Measurements from ENCODE around the gene NDUFB10.

The NDUFB10 gene

DNA sequence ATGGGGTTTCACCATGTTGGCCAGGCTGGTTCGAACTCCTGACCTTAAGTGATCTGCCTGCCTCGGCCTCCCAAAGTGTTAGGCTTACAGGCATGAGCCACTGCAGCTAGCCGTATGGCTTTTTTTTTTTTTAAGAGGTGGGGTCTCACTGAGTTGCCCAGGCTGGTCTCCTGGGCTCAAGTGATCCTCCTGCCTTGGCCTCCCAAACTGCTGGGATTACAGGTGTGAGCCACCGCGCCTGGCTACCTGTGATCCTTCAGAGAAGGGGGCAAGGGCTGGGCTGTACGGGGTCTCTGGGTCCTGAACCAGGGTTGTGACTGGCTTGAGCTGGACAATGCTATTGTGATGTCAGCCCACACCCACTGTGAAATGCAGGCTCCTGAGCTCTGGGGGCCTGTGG lies 7.1 kb downstream of the NDUFB10 start, which contains the start of gene RNF151:
Gene RNF151 (plus strand): TSS at position 397 of the 400 bp plus-strand sequence. CDS start 26 bp downstream, outside the sequence.
- no peak for DNase-seq (ENCODE audit: low read depth in 2 of 3, low spot score in 1 of 3)

DNA sequence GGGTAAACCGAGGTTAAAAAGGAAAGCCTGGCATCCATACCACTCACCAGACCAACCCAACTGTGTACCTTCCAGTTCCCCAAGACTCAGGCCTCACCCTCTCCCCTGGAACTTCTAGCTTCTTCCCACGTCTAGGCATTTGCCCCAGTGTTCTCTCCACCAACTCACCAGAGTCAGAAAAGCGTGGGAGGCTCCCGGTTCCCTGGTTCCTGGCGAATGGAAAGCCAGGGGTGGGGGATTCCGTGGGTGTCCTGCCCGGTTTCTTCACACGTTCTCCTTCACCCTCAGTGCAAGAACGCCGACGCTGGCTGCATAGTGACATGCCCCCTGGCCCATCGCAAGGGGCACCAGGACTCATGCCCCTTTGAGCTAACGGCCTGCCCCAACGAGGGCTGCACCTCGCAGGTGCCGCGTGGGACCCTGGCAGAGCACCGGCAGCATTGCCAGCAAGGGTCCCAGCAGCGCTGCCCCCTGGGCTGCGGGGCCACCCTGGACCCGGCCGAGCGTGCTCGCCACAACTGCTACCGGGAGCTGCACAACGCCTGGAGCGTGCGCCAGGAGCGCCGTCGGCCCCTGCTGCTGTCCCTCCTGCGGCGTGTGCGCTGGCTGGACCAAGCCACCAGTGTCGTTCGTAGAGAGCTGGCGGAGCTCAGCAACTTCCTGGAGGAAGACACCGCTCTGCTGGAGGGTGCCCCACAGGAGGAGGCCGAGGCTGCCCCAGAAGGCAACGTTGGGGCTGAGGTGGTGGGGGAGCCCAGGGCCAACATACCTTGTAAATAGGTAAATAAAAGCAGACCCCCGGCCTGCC lies 9.0 kb downstream of the NDUFB10 start:
- DNase-seq (ENCODE audit: low read depth in 2 of 3, low spot score in 1 of 3), result no peak

DNA sequence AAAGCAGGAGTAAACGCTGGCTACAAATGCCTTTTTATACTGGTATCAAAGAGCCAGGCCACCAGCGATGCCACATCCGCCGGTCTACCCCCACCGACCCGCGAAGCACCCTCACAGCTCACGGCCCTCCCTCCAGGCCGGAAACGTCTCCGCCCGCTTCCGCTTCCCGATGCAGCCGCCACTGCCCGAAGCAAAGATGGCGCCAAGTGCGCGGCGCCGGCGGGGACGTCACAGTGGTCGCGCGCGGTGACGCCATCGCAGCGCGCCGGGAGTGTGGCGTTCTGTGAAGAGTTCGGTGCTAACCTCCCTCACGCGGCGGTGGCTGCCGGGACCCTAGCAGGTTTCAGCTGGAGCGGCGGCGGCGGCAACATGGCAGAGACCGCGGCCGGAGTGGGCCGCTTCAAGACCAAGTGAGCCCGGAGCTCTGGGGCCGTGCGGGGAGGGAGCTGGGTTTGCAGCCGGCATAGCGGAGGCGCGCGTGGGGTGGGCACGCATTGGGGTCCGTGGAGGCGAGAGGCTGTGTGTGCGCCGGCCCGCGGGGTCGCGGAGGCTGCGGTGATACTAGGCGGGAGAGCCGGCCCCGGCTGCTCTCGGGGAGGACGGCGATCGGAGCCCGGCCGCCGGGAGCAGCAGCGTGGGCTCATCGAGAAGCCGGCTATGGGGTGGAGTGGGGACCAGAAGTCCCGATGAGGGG lies 12.6 kb downstream of the NDUFB10 start, which contains the start of gene TBL3:
Gene TBL3 (plus strand): TSS at position 258 of the 694 bp plus-strand sequence. CDS start 112 bp downstream, at position 370.
- peak; percentile 95 to 97 (median 96) for DNase-seq (ENCODE audit: low read depth in 2 of 3, low spot score in 1 of 3)

- DNase-seq (ENCODE audit: low read depth in 2 of 3, low spot score in 1 of 3), result no peak
Measured at GRCh38 chr16:1972490-1972877, 13.1 kb downstream of the NDUFB10 start.

DNA sequence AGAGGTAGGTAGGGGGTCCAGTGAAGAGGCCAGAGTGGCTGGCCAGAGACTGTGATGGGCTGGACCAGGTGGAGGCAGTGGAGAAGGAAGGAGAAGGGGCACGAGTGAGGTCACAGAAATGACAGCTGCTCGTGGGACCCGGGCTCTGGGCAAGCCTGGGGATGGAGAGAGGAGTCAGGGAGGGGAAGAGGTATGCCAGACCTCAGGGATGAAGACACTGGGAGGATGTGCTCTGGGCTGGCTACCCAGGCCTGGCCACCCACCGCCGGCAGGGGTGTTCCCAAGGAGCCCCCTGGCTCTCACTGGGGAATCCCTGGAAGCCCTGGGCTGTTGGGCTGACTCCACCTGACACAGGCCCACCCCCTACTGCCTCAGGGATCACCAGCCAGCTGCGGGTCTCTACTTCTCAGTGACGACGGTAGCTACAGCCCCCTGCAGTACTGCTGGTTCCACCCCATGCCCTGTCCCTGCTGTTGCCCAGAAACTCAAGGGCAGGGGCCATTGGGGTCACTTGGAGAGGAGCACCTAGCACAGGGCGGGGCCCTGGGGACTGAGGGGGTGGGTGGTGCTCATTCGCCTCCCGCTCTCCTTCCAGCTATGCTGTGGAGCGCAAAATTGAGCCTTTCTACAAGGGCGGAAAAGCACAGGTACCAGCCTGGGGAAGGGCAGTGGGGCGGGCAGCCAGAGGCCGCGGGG lies 14.3 kb downstream of the NDUFB10 start:
- DNase-seq (ENCODE audit: low read depth in 2 of 3, low spot score in 1 of 3), result no peak

GRCh38 chr16:1974157-1975070 lies 15.1 kb downstream of the NDUFB10 start:
- DNase-seq (ENCODE audit: low read depth in 2 of 3, low spot score in 1 of 3), result no peak

GRCh38 chr16:1975432-1976215 lies 16.3 kb downstream of the NDUFB10 start:
- DNase-seq (ENCODE audit: low read depth in 2 of 3, low spot score in 1 of 3), result no peak

DNA sequence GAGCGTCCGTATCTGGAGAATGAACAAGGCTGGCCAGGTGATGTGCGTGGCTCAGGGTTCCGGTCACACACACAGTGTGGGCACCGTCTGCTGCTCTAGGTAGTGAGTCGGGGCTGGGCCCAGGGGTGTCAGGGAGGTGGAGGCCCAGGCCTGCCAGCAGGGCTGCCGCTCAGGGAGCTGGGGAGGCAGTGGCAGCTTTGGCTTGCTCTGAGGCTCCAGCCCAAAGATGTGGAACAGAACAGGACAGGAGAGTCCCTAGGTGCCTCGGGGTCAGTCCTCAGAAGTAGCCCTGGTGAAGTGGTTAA lies 16.8 kb downstream of the NDUFB10 start:
- no peak for DNase-seq (ENCODE audit: low read depth in 2 of 3, low spot score in 1 of 3)

- no peak for DNase-seq (ENCODE audit: low read depth in 2 of 3, low spot score in 1 of 3)
Measured at GRCh38 chr16:1976951-1977874, 17.9 kb downstream of the NDUFB10 start.

DNA sequence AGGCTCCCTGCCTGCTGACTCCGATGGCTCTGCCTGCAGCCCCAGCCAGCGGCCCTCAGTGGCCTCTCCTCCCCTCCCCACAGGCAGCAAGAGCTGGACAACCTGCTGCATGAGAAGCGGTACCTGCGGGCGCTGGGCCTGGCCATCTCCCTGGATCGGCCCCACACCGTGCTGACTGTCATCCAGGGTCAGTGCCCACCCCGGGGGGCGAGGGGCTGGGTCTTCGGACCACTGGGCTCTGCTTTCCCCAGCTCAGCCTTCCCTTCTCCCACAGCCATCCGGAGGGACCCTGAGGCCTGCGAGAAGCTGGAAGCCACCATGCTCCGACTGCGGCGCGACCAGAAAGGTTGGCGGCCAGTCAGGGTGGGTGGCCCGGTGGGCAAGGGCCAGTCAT lies 18.5 kb downstream of the NDUFB10 start:
- DNase-seq (ENCODE audit: low read depth in 2 of 3, low spot score in 1 of 3), result no peak

DNA sequence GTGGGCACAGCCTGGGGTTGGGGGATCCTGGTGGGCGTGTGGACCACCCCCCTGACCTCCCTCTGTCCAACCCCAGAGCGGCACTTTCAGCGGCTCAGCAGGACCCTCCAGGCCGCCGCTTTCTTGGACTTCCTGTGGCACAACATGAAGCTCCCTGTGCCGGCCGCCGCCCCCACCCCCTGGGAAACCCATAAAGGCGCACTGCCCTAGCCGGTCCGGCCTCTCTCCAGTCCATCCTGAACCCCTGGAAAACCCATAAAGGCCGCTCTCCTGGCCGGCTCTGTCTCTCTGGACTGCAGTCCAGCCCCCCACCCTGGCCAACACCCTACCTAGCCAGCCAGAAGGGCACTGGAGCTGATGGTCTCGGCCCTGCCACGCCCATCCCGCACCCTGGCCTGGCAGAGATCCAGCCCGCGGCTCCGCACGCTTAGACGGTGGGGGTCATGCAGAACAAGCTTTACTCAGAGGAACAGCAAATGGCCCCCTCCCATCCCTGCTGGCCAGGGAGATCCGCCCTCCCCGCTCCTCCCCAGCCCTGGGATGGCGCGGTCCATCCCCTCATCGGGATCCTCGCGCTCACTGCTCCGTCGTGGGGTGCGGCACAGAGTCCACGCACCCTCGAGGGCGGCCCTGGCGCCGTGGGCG lies 19.3 kb downstream of the NDUFB10 start:
- no peak for DNase-seq (ENCODE audit: low read depth in 2 of 3, low spot score in 1 of 3)

GRCh38 chr16:1979271-1980029 lies 20.1 kb downstream of the NDUFB10 start:
- no peak for DNase-seq (ENCODE audit: low read depth in 2 of 3, low spot score in 1 of 3)

- no peak for DNase-seq (ENCODE audit: low read depth in 2 of 3, low spot score in 1 of 3)
Measured at GRCh38 chr16:1980030-1980769, 20.9 kb downstream of the NDUFB10 start.

DNA sequence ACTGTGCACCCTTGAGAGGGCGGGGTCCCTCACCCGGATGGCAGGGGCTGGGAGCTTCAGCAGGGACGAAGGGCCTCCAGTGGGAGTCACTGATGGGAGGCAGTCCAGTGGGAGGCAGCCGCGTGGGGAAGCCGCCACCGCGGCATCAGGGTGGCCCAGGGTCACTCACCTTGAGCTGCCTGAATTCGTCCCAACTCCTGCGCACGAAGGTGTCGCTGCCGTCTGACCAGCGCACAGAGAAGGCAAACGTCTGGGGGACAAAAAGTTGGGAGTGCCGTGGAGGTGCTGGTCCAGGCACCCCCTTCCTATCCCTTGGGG lies 21.4 kb downstream of the NDUFB10 start:
- no peak for DNase-seq (ENCODE audit: low read depth in 2 of 3, low spot score in 1 of 3)

DNA sequence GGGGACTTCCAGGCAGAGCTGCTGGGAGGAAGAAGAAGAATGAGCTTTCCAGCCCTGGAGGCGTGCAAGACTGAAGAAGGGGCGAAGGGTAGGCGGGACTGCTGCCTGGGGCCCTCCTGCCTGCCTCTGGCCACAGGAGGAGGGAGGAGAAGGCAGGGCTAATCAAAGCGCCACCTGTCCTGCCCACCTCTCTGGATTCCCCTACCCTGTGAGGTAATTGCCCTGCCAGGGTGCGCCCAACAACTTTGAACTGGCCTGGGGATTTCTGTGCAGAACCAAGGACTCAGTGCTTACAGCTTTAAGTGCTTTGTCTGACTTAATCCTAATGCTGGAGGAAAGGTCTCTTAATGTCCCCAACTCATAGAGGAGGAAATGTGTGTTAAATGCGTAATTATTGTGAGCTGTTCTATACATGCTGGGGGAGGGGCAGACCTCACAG lies 22.1 kb downstream of the NDUFB10 start, which contains the start of gene NOXO1:
Gene NOXO1 (minus strand): TSS at position 72 of the 439 bp plus-strand sequence. CDS start 290 bp downstream, outside the sequence.
- no peak for DNase-seq (ENCODE audit: low read depth in 2 of 3, low spot score in 1 of 3)

DNA sequence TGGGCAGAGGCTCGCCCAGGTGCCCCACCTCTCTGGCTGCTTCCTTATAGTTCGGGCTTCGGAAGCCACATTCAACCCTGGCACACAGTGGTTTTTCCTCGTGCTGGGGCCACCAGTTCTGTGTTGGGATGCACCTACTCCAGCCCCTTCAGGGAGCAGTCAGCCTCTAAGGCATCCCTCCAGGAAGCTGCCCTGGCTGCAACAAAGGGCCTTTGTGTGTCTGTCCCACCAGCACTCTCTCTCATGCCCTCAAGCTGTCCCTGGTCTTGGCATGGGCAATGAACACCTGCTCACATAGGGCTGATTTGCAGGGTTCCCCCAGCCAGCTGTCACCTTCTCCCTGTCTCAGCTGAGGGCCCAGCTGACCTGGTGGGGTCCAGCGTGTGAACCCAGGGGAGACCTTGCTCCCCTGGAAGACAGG lies 22.7 kb downstream of the NDUFB10 start:
- no peak for DNase-seq (ENCODE audit: low read depth in 2 of 3, low spot score in 1 of 3)

- no peak for DNase-seq (ENCODE audit: low read depth in 2 of 3, low spot score in 1 of 3)
Measured at GRCh38 chr16:1982991-1983543, 23.7 kb downstream of the NDUFB10 start.
